Neural crest cell (in vitro differentiated cells): Measurements from ENCODE around the gene BAG1. TPM values are rescaled to one million over a fixed set of nuclear protein-coding genes. Genes with fewer than 3 reads are reported as not detected.
A peak's percentile ranks its signal among the peaks of the same experiment; 100 is the strongest.

Experiments used
- DNase-seq: peaks from one replicate; pipeline ENCODE4 v3.0.0; 2021; ENCODE audit warnings: low read depth, mixed read lengths, low spot score
- H3K27ac Mint-ChIP-seq: one replicate; pipeline ENCODE4 v1.8.0; 2021; ENCODE audit warnings: mild to moderate bottlenecking, mixed read lengths; ENCODE audit not compliant: unreplicated experiment
- H3K27me3 Mint-ChIP-seq: 2 replicates; pipeline ENCODE4 v1.8.0; 2021; ENCODE audit warnings: low read depth, mild to moderate bottlenecking, mixed read lengths
- H3K36me3 Mint-ChIP-seq: 2 replicates; pipeline ENCODE4 v1.8.0; 2021; ENCODE audit warnings: low read depth, mild to moderate bottlenecking, mixed read lengths
- H3K4me1 Mint-ChIP-seq: 2 replicates; pipeline ENCODE4 v1.8.0; 2021; ENCODE audit warnings: mixed read lengths
- H3K4me3 Mint-ChIP-seq: one replicate; pipeline ENCODE4 v1.8.0; 2021; ENCODE audit warnings: mild to moderate bottlenecking, mixed read lengths
- H3K9me3 Mint-ChIP-seq: 2 replicates; pipeline ENCODE4 v1.8.0; 2021; ENCODE audit warnings: mixed read lengths
- CTCF ChIP-seq: fragments of 200-600 bp; sonication (generic); conservative IDR thresholded peaks from 2 replicates; pipeline ENCODE4 v1.5.0; 2021; ENCODE audit warnings: antibody characterized with exemption, mild to moderate bottlenecking
- total RNA-seq: library from RNA; stranded (reverse); gene quantifications from 2 replicates; pipeline ENCODE4 v1.2.1, GENCODE V29; 2021

The BAG1 gene
- total RNA-seq, 1 donor from 2014 or later = 97.5 TPM

- H3K4me3 Mint-ChIP-seq = peak overlapping the region; percentile 50
- no peak overlapping the region for H3K27ac Mint-ChIP-seq
- TF ChIP-seq CTCF = no peak
- H3K36me3 Mint-ChIP-seq = peaks cover 2% of the 10 kb centered on the region
- H3K27me3 Mint-ChIP-seq = no peaks in the 10 kb centered on the region
- no peak for DNase-seq
- peaks cover 29% of the 10 kb centered on the region for H3K4me1 Mint-ChIP-seq
- no peaks in the 10 kb centered on the region for H3K9me3 Mint-ChIP-seq
These were observed 2.8 kb upstream of the BAG1 start for GRCh38 chr9:33267151-33267767.

- H3K27ac Mint-ChIP-seq = peak overlapping the region; percentile 87
- peak overlapping the region; percentile 99 for H3K4me3 Mint-ChIP-seq
- TF ChIP-seq CTCF = no peak
- H3K9me3 Mint-ChIP-seq = no peaks in the 10 kb centered on the region
- no peaks in the 10 kb centered on the region for H3K36me3 Mint-ChIP-seq
- no peaks in the 10 kb centered on the region for H3K27me3 Mint-ChIP-seq
- no peak for DNase-seq
- peaks cover 29% of the 10 kb centered on the region for H3K4me1 Mint-ChIP-seq
These were observed 830 bp upstream of the BAG1 start for GRCh38 chr9:33265211-33265865.

GRCh38 chr9:33264003-33264472 lies 470 bp downstream of the BAG1 start:
- H3K9me3 Mint-ChIP-seq = no peaks in the 10 kb centered on the region
- H3K4me3 Mint-ChIP-seq = peak overlapping the region; percentile 96
- TF ChIP-seq CTCF = no peak
- no peaks in the 10 kb centered on the region for H3K27me3 Mint-ChIP-seq
- peak overlapping the region; percentile 93 for H3K27ac Mint-ChIP-seq
- peaks cover 29% of the 10 kb centered on the region for H3K4me1 Mint-ChIP-seq
- DNase-seq = peak; percentile 28
- H3K36me3 Mint-ChIP-seq = no peaks in the 10 kb centered on the region

- H3K36me3 Mint-ChIP-seq = no peaks in the 10 kb centered on the region
These were observed 1.1 kb downstream of the BAG1 start for GRCh38 chr9:33263131-33264002.

More at GRCh38 chr9:33263131-33264002, 1.1 kb downstream of the BAG1 start:
- Mint-ChIP-seq H3K27me3 (no peaks in the 10 kb centered on the region), H3K4me1 (peaks cover 29% of the 10 kb centered on the region), H3K9me3 (no peaks in the 10 kb centered on the region), H3K27ac (peak overlapping the region; percentile 90), H3K4me3 (peak overlapping the region; percentile 96)
- DNase-seq = peak; percentile 13
- TF ChIP-seq CTCF = no peak
